HEK293 (cell line): ENCODE data around the gene BBOX1.
A peak's percentile ranks its signal among the peaks of the same experiment; 100 is the strongest.

Experiments used
- CTCF ChIA-PET: fragments of 350-600 bp; formaldehyde crosslinking; extraction: SDS; loops from one replicate; lab custom pipeline; 2021; ENCODE audit warnings: antibody characterized with exemption; lab: Yijun Ruan, JAX
- POLR2A ChIA-PET: fragments of 300-600 bp; formaldehyde crosslinking; extraction: SDS; loops from one replicate; lab custom pipeline; 2020; ENCODE audit warnings: antibody characterized with exemption, inconsistent platforms; lab: Yijun Ruan, JAX
- H3K27ac ChIP-seq: fragments of 200-500 bp; sonication (Bioruptor generic); 2 replicates; pipeline ENCODE4 v1.5.1; 2014; ENCODE audit warnings: low read depth, low read length, control low read depth, inconsistent platforms; ENCODE audit errors: extremely low read depth
- H3K36me3 ChIP-seq, 2 experiments: fragments of 200-500 bp in 1 of 2; sonication (Bioruptor generic) in 1 of 2; 1 replicate in 1 of 2; 2 replicates in 1 of 2; pipeline ENCODE4 v1.5.1; 2014 to 2017; ENCODE audit warnings: inconsistent platforms in 2 of 2, low read length in 2 of 2; ENCODE audit not compliant: control insufficient read depth in 2 of 2, insufficient read depth in 1 of 2
- H3K4me1 ChIP-seq: fragments of 200-500 bp; sonication (Bioruptor generic); 2 replicates; pipeline ENCODE4 v1.5.1; 2014; ENCODE audit warnings: mild to moderate bottlenecking, low read length, inconsistent platforms; ENCODE audit not compliant: control insufficient read depth, insufficient read depth
- H3K4me3 ChIP-seq: 2 replicates; pipeline ENCODE4 v1.5.1; 2011; ENCODE audit warnings: low read depth, mild to moderate bottlenecking, control low read depth, low read length, moderate library complexity
- H3K9me3 ChIP-seq: fragments of 200-500 bp; sonication (Bioruptor generic); 2 replicates; pipeline ENCODE4 v1.5.1; 2014; ENCODE audit warnings: low read depth, low read length, inconsistent platforms; ENCODE audit not compliant: control insufficient read depth, insufficient read depth
- SCRT1 ChIP-seq: fragments of 450-650 bp; formaldehyde crosslinking; IDR thresholded peaks from 2 replicates; pipeline ENCODE4 v1.5.1; 2016; ENCODE audit warnings: missing biosample characterization, missing genetic modification characterization, borderline replicate concordance
- ZIC2 ChIP-seq: fragments of 450-650 bp; formaldehyde crosslinking; IDR thresholded peaks from 2 replicates; pipeline ENCODE4 v1.5.1; 2016; ENCODE audit warnings: missing biosample characterization, missing genetic modification characterization
- ZNF146 ChIP-seq: fragments of 450-650 bp; formaldehyde crosslinking; IDR thresholded peaks from 2 replicates; pipeline ENCODE4 v1.5.1; 2016; ENCODE audit warnings: missing biosample characterization, missing genetic modification characterization
- ZNF184 ChIP-seq: fragments of 450-650 bp; IDR thresholded peaks from 2 replicates; pipeline ENCODE4 v1.5.1; 2018; ENCODE audit warnings: missing biosample characterization, mild to moderate bottlenecking, missing genetic modification characterization
- ZNF391 ChIP-seq: fragments of 450-650 bp; formaldehyde crosslinking; IDR thresholded peaks from 2 replicates; pipeline ENCODE4 v1.5.1; 2016; ENCODE audit warnings: low read depth, missing biosample characterization, missing genetic modification characterization, borderline replicate concordance
- ZNF544 ChIP-seq: fragments of 450-650 bp; formaldehyde crosslinking; IDR thresholded peaks from 2 replicates; pipeline ENCODE4 v1.5.0; 2017; ENCODE audit warnings: missing biosample characterization, missing genetic modification characterization
- ZNF600 ChIP-seq: fragments of 450-650 bp; formaldehyde crosslinking; IDR thresholded peaks from 2 replicates; pipeline ENCODE4 v1.5.1; 2016; ENCODE audit warnings: missing biosample characterization, missing genetic modification characterization
- ZNF624 ChIP-seq: fragments of 450-650 bp; formaldehyde crosslinking; IDR thresholded peaks from 2 replicates; pipeline ENCODE4 v1.5.1; 2017; ENCODE audit warnings: missing biosample characterization, missing genetic modification characterization
- ZNF629 ChIP-seq: fragments of 450-650 bp; formaldehyde crosslinking; IDR thresholded peaks from 2 replicates; pipeline ENCODE4 v1.5.1; 2017; ENCODE audit warnings: missing biosample characterization, missing genetic modification characterization
- ZNF776 ChIP-seq: fragments of 450-650 bp; formaldehyde crosslinking; IDR thresholded peaks from 2 replicates; pipeline ENCODE4 v1.5.0; 2017; ENCODE audit warnings: missing biosample characterization, missing genetic modification characterization, borderline replicate concordance
- TF ChIP-seq, protein P1 (sequence below): fragments of 450-650 bp; formaldehyde crosslinking; IDR thresholded peaks from 2 replicates; pipeline ENCODE4 v1.5.1; 2016; ENCODE audit warnings: missing biosample characterization, missing genetic modification characterization, borderline replicate concordance
- TF ChIP-seq, protein P2 (sequence below): fragments of 450-650 bp; formaldehyde crosslinking; IDR thresholded peaks from 2 replicates; pipeline ENCODE4 v1.5.1; 2016; ENCODE audit warnings: missing biosample characterization, missing genetic modification characterization
- TF ChIP-seq, protein P3 (sequence below): fragments of 450-650 bp; formaldehyde crosslinking; IDR thresholded peaks from 2 replicates; pipeline ENCODE4 v1.5.1; 2017; ENCODE audit warnings: missing biosample characterization, missing genetic modification characterization
- TF ChIP-seq, protein P4 (sequence below): fragments of 450-650 bp; formaldehyde crosslinking; IDR thresholded peaks from 2 replicates; pipeline ENCODE4 v1.5.1; 2016; ENCODE audit warnings: missing biosample characterization, missing genetic modification characterization
- TF ChIP-seq, protein P5 (sequence below): fragments of 450-650 bp; formaldehyde crosslinking; IDR thresholded peaks from 2 replicates; pipeline ENCODE4 v1.5.1; 2017; ENCODE audit warnings: missing biosample characterization, missing genetic modification characterization
- TF ChIP-seq, protein P6 (sequence below): fragments of 450-650 bp; formaldehyde crosslinking; IDR thresholded peaks from 2 replicates; pipeline ENCODE4 v1.5.1; 2016; ENCODE audit warnings: missing biosample characterization, missing genetic modification characterization

Gene BBOX1

DNA sequence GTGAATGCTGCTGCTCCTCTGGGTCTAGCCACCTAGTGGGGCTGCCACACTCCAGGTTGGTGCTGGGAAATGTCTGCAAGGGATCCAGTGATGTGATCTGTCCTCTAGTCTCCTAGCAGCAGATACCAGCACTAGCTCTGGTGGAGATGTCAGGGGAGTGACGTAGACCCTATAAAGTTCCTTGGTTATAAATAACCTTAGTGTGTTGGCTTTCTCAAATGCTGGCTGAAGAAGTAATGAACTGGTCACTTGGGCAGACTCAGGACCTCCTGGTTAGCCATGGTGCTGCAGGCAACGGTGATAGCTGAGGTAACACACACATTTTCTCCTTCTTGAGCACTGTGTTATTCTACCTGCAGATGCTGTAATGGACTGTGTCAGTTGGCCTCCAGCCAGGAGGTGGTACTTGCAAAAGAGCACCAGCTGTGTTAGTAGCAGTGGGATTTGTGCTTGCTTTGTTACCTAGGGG lies 35.5 kb downstream of the BBOX1 start (continued):
- TF ChIP-seq, protein P1, sequence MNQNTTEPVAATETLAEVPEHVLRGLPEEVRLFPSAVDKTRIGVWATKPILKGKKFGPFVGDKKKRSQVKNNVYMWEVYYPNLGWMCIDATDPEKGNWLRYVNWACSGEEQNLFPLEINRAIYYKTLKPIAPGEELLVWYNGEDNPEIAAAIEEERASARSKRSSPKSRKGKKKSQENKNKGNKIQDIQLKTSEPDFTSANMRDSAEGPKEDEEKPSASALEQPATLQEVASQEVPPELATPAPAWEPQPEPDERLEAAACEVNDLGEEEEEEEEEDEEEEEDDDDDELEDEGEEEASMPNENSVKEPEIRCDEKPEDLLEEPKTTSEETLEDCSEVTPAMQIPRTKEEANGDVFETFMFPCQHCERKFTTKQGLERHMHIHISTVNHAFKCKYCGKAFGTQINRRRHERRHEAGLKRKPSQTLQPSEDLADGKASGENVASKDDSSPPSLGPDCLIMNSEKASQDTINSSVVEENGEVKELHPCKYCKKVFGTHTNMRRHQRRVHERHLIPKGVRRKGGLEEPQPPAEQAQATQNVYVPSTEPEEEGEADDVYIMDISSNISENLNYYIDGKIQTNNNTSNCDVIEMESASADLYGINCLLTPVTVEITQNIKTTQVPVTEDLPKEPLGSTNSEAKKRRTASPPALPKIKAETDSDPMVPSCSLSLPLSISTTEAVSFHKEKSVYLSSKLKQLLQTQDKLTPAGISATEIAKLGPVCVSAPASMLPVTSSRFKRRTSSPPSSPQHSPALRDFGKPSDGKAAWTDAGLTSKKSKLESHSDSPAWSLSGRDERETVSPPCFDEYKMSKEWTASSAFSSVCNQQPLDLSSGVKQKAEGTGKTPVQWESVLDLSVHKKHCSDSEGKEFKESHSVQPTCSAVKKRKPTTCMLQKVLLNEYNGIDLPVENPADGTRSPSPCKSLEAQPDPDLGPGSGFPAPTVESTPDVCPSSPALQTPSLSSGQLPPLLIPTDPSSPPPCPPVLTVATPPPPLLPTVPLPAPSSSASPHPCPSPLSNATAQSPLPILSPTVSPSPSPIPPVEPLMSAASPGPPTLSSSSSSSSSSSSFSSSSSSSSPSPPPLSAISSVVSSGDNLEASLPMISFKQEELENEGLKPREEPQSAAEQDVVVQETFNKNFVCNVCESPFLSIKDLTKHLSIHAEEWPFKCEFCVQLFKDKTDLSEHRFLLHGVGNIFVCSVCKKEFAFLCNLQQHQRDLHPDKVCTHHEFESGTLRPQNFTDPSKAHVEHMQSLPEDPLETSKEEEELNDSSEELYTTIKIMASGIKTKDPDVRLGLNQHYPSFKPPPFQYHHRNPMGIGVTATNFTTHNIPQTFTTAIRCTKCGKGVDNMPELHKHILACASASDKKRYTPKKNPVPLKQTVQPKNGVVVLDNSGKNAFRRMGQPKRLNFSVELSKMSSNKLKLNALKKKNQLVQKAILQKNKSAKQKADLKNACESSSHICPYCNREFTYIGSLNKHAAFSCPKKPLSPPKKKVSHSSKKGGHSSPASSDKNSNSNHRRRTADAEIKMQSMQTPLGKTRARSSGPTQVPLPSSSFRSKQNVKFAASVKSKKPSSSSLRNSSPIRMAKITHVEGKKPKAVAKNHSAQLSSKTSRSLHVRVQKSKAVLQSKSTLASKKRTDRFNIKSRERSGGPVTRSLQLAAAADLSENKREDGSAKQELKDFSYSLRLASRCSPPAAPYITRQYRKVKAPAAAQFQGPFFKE (tag by site-specific recombination) = no peak
- TF ChIP-seq SCRT1 (tag by site-specific recombination) = no peak
- TF ChIP-seq, protein P2, sequence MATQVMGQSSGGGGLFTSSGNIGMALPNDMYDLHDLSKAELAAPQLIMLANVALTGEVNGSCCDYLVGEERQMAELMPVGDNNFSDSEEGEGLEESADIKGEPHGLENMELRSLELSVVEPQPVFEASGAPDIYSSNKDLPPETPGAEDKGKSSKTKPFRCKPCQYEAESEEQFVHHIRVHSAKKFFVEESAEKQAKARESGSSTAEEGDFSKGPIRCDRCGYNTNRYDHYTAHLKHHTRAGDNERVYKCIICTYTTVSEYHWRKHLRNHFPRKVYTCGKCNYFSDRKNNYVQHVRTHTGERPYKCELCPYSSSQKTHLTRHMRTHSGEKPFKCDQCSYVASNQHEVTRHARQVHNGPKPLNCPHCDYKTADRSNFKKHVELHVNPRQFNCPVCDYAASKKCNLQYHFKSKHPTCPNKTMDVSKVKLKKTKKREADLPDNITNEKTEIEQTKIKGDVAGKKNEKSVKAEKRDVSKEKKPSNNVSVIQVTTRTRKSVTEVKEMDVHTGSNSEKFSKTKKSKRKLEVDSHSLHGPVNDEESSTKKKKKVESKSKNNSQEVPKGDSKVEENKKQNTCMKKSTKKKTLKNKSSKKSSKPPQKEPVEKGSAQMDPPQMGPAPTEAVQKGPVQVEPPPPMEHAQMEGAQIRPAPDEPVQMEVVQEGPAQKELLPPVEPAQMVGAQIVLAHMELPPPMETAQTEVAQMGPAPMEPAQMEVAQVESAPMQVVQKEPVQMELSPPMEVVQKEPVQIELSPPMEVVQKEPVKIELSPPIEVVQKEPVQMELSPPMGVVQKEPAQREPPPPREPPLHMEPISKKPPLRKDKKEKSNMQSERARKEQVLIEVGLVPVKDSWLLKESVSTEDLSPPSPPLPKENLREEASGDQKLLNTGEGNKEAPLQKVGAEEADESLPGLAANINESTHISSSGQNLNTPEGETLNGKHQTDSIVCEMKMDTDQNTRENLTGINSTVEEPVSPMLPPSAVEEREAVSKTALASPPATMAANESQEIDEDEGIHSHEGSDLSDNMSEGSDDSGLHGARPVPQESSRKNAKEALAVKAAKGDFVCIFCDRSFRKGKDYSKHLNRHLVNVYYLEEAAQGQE (tag by site-specific recombination) = 0 out of 2 replicates have a peak, but pooled peaks have one; percentile 12
- TF ChIP-seq ZIC2 (tag by site-specific recombination) = peak; percentile 40; the same call in 1 of the 2 replicates
- TF ChIP-seq, protein P3, sequence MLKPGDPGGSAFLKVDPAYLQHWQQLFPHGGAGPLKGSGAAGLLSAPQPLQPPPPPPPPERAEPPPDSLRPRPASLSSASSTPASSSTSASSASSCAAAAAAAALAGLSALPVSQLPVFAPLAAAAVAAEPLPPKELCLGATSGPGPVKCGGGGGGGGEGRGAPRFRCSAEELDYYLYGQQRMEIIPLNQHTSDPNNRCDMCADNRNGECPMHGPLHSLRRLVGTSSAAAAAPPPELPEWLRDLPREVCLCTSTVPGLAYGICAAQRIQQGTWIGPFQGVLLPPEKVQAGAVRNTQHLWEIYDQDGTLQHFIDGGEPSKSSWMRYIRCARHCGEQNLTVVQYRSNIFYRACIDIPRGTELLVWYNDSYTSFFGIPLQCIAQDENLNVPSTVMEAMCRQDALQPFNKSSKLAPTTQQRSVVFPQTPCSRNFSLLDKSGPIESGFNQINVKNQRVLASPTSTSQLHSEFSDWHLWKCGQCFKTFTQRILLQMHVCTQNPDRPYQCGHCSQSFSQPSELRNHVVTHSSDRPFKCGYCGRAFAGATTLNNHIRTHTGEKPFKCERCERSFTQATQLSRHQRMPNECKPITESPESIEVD (tag by site-specific recombination) = peak; percentile 14; the same call in 1 of the 2 replicates
- peak; percentile 55 for TF ChIP-seq ZNF629 (tag by site-specific recombination)
- TF ChIP-seq ZNF600 (tag by site-specific recombination) = peak; percentile 57; the same call in 1 of the 2 replicates
- TF ChIP-seq, protein P4, sequence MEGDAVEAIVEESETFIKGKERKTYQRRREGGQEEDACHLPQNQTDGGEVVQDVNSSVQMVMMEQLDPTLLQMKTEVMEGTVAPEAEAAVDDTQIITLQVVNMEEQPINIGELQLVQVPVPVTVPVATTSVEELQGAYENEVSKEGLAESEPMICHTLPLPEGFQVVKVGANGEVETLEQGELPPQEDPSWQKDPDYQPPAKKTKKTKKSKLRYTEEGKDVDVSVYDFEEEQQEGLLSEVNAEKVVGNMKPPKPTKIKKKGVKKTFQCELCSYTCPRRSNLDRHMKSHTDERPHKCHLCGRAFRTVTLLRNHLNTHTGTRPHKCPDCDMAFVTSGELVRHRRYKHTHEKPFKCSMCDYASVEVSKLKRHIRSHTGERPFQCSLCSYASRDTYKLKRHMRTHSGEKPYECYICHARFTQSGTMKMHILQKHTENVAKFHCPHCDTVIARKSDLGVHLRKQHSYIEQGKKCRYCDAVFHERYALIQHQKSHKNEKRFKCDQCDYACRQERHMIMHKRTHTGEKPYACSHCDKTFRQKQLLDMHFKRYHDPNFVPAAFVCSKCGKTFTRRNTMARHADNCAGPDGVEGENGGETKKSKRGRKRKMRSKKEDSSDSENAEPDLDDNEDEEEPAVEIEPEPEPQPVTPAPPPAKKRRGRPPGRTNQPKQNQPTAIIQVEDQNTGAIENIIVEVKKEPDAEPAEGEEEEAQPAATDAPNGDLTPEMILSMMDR (tag by site-specific recombination) = peak; percentile 24; the same call in 1 of the 2 replicates

DNA sequence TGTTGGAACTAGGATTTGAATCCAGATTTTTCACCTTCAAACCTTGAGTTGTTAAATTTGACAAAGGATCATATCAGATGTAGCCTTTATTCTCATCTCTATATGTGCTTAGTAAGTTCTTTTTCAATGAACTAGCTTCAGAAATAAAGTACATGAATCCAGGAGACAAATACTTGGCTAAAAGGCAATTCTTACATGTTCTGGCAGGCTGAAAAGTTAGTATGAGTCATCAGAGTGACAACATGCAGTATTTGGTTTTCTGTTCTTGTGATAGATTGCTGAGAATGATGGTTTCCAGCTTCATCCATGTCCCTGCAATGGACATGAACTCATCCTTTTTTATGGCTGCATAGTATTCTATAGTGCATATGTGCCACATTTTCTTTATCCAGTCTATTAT lies 40.4 kb downstream of the BBOX1 start:
- Histone ChIP-seq H3K36me3 (no peaks in the 10 kb centered on the region), H3K27ac (no peak overlapping the region), H3K4me1 (peaks cover 10% of the 10 kb centered on the region; the same call in 1 of the 2 replicates), H3K4me3 (no peak overlapping the region), H3K9me3 (no peaks in the 10 kb centered on the region)
- ChIA-PET CTCF (interaction anchor here (0.6 kb wide), 1 partner anchor 15 kb away, joined by 3 read pairs; no protein-coding TSS in a partner anchor), POLR2A (no interaction called here)
- no peak for TF ChIP-seq ZNF624
- TF ChIP-seq, protein P5, sequence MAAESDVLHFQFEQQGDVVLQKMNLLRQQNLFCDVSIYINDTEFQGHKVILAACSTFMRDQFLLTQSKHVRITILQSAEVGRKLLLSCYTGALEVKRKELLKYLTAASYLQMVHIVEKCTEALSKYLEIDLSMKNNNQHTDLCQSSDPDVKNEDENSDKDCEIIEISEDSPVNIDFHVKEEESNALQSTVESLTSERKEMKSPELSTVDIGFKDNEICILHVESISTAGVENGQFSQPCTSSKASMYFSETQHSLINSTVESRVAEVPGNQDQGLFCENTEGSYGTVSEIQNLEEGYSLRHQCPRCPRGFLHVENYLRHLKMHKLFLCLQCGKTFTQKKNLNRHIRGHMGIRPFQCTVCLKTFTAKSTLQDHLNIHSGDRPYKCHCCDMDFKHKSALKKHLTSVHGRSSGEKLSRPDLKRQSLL = no peak
- TF ChIP-seq, protein P6, sequence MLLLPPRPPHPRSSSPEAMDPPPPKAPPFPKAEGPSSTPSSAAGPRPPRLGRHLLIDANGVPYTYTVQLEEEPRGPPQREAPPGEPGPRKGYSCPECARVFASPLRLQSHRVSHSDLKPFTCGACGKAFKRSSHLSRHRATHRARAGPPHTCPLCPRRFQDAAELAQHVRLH (tag by site-specific recombination) = 0 out of 2 replicates have a peak, but pooled peaks have one; percentile 31
- no peak for TF ChIP-seq ZNF184 (tag by site-specific recombination)
- no peak for TF ChIP-seq ZNF391
- TF ChIP-seq ZNF146 (tag by site-specific recombination) = peak; percentile 89
- TF ChIP-seq ZNF544 = no peak
- TF ChIP-seq ZNF629 (tag by site-specific recombination) = 0 out of 2 replicates have a peak, but pooled peaks have one; percentile 30
- TF ChIP-seq ZNF776 (tag by site-specific recombination) = no peak
